HL-60 (cell line): Measurements from ENCODE around the gene RBBP8.

Experiments
- GABPA ChIP-seq: IDR thresholded peaks from 2 replicates; pipeline ENCODE4 v1.6.1; 2012; ENCODE audit warnings: low read depth
- TF ChIP-seq, protein P1 (sequence below): IDR thresholded peaks from one replicate; pipeline ENCODE4 v1.5.1; 2011; ENCODE audit warnings: low read length, control low read depth, inconsistent platforms; ENCODE audit not compliant: insufficient read depth

DNA sequence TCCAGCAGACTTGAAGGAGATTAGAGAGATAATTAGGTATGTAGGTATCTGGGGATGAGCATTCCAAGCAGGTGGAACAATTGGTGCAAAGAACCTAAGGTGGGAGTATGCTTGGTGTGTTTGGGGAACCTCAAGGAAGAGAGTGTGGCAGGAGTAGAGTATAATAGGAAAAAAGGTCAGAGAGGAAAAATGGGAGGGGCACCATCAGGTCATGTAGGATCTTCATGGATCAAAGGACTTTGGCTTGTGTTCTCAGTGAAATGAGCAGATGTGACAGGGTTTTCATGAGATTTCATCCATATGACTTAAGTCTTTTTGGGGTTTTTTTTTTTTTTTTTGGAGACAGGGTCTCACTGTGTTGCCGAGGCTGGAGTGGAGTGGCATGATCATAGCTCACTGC lies 47.3 kb downstream of the RBBP8 start:
- TF ChIP-seq, protein P1, sequence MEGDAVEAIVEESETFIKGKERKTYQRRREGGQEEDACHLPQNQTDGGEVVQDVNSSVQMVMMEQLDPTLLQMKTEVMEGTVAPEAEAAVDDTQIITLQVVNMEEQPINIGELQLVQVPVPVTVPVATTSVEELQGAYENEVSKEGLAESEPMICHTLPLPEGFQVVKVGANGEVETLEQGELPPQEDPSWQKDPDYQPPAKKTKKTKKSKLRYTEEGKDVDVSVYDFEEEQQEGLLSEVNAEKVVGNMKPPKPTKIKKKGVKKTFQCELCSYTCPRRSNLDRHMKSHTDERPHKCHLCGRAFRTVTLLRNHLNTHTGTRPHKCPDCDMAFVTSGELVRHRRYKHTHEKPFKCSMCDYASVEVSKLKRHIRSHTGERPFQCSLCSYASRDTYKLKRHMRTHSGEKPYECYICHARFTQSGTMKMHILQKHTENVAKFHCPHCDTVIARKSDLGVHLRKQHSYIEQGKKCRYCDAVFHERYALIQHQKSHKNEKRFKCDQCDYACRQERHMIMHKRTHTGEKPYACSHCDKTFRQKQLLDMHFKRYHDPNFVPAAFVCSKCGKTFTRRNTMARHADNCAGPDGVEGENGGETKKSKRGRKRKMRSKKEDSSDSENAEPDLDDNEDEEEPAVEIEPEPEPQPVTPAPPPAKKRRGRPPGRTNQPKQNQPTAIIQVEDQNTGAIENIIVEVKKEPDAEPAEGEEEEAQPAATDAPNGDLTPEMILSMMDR: no peak
- no peak for TF ChIP-seq GABPA
